CMK (cell line): Measurements from ENCODE around the gene MLF2.
"Not testable (repeated sequence)": the region's sequence is repeated elsewhere in the genome, so short reads cannot be mapped to it uniquely, and the experiment has no call there.

Experiments
- DNase-seq: peaks from one replicate; pipeline ENCODE4 v3.0.0-alpha.2; 2010; ENCODE audit warnings: low read depth

MLF2 gene

GRCh38 chr12:6734506-6735387 lies 18.2 kb downstream of the MLF2 start:
- no peak for DNase-seq

GRCh38 chr12:6730169-6730568 lies 22.8 kb downstream of the MLF2 start:
- DNase-seq = no peak

GRCh38 chr12:6729186-6729585 lies 23.8 kb downstream of the MLF2 start:
- DNase-seq = no peak

GRCh38 chr12:6725350-6725749 lies 27.6 kb downstream of the MLF2 start:
- no peak for DNase-seq

GRCh38 chr12:6724409-6724797 lies 28.5 kb downstream of the MLF2 start:
- no peak for DNase-seq

GRCh38 chr12:6723607-6724408 lies 29.1 kb downstream of the MLF2 start, which contains the start of gene COPS7A:
TSS of gene COPS7A (plus strand) at chr12:6724046. CDS start at chr12:6724657, 611 bp downstream.
- DNase-seq = peak; percentile 96

- DNase-seq = no peak
These were observed 30.1 kb downstream of the MLF2 start for GRCh38 chr12:6722863-6723262.

- DNase-seq = no peak
These were observed 36.0 kb downstream of the MLF2 start for GRCh38 chr12:6716874-6717437.

GRCh38 chr12:6716031-6716873 lies 36.7 kb downstream of the MLF2 start:
- not testable (repeated sequence) for DNase-seq

- no peak for DNase-seq
These were observed 44.0 kb downstream of the MLF2 start for GRCh38 chr12:6708960-6709394.

GRCh38 chr12:6708351-6708750 lies 44.6 kb downstream of the MLF2 start:
- not testable (repeated sequence) for DNase-seq

GRCh38 chr12:6703631-6704030 lies 49.3 kb downstream of the MLF2 start:
- DNase-seq = no peak

GRCh38 chr12:6701078-6701768 lies 51.7 kb downstream of the MLF2 start:
- no peak for DNase-seq

- DNase-seq = no peak
These were observed 52.3 kb downstream of the MLF2 start, which contains the start of gene PIANP for GRCh38 chr12:6700646-6701051. TSS of gene PIANP (minus strand) at chr12:6700815. CDS start at chr12:6698061, 2,754 bp downstream.

- no peak for DNase-seq
These were observed 52.8 kb downstream of the MLF2 start for GRCh38 chr12:6699989-6700645.

- DNase-seq = no peak
These were observed 53.5 kb downstream of the MLF2 start for GRCh38 chr12:6699259-6699988.

- no peak for DNase-seq
These were observed 54.4 kb downstream of the MLF2 start for GRCh38 chr12:6698352-6699046.
